HTERT RPE-1 (cell line): ENCODE results near the gene ALDH3B2.
"Not testable (repeated sequence)": the region's sequence is repeated elsewhere in the genome, so short reads cannot be mapped to it uniquely, and the experiment has no call there.

Source experiments
- in situ Hi-C: fragments of 300-500 bp; cut with MboI; formaldehyde crosslinking; loops from 4 replicates; pipeline ENCODE4 v1.14.3; 2020; ENCODE audit warnings: low sequenced_read_pairs

Gene ALDH3B2

DNA sequence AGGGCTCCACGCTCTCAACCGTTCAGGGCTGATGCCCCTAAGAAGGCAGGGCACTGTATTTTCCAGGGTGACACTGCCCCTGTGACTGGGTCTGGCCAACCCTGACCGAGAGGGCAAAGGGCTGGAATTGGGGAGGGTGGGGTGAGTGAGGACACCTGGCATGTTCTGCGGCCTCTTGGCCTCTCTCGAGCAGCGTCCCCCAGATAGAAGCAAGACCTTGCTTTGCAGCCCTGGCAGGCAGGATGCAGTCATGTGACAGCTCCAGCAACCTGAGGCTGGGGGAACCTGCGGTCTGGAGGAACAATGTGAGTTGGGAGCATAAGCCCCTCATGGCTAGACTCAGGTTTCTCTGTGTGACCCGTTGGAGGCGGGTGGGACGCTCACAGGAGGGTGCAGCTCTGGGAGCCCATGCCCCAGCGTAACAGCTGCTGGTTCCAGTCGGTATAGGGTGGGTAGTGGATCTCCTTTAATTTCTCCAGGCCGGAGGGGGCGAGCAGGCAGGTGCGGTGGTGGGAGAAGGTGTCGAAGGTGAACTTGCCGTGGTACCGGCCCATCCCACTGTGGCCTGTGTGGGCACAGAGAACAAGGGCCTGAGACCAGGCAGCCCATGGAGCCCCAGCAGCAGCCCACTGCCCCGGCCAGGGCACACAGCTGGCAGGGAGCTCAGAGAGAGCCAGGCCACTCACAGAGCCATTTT is 11.4 kb downstream of the ALDH3B2 start:
- in situ Hi-C loops, result no loop called here

DNA sequence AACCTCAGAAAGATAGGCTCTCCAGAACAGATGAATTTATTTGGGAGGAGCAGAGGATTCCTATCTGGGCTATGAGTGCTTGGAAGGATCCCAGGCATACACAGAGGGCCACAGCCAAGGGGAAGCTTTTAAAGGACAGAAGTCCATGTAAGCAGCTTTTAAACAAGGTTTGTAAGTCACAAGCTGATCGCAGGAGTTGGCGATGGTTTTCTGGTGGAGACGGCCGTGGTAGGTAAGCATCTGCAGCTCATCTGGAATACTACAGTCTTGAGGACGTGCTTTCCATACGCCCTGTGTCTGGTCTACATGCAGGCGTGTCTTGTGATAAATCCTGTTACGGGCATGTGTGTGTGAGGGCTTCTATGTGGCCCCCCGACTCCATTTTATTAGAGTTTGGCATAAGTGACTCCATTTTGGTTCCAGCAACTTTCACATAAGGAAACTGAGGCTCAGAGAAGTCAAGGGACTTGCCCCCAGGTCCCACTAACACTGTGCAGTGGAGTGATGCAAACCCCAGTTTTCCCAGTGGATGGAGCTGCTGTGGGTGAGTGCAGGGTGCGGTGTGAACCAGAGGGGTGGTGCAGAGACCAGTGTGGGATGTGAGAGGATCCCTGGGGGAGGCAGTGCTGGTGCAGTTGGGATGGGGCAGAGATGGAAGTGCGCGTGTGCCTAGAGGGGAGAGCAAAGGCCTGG is 12.1 kb downstream of the ALDH3B2 start:
- in situ Hi-C loops, result no loop called here

DNA sequence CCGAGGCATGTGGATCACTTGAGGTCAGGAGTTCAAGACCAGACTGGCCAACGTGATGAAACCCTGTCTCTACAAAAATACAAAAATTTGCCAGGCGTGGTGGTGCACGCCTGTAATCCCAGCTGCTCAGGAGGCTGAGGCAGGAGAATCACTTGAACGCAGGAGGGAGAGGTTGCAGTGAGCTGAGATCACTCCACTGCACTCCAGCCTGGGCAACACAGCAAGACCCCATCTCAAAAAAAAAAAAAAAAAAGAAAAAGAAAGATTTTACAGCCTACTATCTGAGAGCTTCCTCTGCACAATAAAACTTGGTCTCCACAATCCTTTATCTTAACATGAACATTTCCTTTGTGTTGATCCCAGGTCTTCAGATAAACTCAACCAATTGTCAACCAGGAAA is 13.7 kb downstream of the ALDH3B2 start:
- in situ Hi-C loops, result not testable (repeated sequence)

DNA sequence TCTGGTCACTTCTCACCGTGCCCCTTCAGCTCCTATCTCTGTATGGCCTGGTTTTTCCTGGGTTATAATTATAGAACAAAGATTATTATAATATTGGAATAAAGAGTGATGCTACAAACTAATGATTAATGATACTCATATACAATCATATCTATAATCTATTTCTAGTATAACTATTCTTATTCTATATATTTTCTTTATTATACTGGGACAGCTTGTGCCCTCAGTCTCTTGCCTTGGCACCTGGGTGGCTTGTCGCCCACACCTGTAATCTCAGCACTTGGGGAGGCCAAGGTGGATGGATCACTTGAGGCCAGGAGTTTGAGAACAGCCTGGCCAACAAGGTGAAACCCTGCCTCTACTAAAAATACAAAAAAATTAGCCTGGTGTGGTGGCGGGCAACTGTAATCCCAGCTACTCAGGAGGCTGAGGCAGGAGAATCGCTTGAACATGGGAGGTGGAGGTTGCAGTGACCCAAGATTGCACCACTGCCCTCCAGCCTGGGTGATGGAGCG is 14.7 kb downstream of the ALDH3B2 start:
- in situ Hi-C loops, result not testable (repeated sequence)

DNA sequence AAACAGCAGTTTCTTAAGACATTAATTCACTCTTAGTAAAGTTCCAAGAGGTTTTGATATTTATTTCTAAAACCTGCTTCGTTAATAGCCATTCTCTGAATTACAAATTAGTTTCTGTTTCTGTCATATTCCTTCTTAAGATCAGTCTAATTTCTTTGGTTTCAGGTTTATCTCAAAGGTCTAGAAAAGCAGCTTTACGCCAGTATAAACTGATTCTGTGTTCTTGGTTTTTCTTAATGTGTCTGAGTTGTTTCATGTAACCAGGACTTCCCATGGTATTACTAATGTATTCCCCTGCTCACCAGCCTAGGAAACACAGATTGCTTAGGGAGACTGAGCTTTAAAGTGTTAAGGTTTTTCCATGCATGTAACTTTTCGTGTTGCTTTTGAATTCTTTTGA is 17.1 kb downstream of the ALDH3B2 start:
- in situ Hi-C loops, result no loop called here

DNA sequence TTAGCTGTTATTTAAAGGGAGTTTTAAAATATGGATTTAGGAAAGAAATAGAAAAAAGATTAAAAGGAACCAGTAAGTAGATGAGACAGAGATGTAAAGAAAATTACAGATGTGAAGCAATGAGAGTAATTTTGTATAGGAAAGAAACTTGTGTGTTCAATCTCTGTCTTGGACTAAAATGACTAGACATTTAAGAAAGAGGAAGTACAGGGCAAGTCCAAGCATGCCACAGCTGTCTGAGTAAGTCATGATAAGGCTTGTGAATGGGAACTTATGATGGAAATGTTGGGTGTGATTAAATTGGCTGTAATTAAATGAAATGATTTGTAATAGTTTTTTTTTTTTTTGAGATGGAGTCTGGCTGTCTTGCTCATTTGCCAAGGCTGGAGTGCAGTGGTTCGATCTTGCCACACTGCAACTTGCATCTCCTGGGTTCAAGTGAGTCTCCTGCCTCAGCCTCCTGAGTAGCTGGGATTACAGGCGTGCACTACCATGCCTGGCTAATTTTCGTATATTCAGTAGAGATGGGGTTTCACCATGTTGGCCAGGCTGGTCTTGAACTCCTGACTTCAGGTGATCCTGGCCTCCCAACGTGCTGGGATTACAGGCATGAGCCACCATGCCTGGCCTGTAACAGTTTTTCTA is 18.0 kb downstream of the ALDH3B2 start:
- in situ Hi-C loops, result no loop called here

DNA sequence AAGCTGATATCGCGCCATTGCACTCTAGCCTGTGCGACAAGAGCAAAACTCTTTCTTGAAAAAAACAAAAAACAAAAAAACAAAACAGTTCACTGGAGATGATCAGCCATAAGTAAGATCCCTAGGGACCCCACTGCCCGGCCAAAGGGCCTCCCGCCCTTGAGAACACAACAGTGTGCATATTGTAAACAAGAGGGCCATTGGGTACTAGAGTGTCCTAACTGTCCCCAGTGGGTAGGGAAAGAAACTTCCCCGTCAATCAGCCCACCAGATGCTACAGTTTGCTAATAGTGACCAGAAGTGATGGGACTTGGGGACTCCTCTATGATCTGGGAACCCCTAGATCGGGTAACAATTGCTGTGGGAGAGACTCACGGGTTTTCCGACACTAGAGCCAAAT is 20.2 kb downstream of the ALDH3B2 start:
- in situ Hi-C loops, result no loop called here

DNA sequence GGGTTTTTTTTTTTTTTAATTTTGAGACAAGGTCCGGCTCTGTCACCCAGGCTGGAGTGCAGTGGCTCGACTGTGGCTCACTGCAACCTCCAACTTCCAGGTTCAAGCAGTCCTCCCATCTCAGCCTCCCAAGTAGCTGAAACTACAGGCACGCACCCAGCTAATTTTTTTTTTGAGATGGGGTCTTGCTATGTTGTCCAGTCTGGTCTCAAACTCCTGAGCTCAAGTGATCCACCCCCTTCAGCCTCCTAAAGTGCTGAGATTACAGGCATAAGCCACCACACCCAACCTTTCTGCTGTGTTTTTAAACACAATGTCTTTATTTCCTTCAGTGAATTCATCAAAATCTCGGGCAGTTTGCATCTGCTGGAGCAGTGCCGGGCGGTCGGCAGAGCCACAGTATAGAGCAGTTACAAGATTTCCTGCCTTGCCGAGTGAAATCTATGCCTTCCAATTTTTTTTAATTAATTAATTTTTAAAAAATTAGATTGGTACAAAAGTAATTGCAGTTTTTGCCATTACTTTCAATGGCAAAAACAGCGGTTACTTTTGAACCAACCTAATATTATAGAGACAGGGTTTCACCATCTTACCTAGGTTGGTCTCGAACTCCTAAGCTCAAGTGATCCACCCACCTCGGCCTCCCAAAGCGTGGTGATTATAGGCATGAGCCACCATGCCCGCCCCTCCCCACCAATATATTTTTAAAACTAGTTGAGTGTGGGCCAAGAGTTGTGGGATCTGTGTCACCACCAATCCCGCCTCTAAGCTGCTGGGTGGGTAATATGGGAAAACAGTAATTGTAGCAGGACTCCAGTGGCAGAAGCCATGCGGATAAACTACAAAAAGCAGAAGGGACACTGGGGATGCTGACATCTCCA is 21.2 kb downstream of the ALDH3B2 start:
- in situ Hi-C loops, result no loop called here

DNA sequence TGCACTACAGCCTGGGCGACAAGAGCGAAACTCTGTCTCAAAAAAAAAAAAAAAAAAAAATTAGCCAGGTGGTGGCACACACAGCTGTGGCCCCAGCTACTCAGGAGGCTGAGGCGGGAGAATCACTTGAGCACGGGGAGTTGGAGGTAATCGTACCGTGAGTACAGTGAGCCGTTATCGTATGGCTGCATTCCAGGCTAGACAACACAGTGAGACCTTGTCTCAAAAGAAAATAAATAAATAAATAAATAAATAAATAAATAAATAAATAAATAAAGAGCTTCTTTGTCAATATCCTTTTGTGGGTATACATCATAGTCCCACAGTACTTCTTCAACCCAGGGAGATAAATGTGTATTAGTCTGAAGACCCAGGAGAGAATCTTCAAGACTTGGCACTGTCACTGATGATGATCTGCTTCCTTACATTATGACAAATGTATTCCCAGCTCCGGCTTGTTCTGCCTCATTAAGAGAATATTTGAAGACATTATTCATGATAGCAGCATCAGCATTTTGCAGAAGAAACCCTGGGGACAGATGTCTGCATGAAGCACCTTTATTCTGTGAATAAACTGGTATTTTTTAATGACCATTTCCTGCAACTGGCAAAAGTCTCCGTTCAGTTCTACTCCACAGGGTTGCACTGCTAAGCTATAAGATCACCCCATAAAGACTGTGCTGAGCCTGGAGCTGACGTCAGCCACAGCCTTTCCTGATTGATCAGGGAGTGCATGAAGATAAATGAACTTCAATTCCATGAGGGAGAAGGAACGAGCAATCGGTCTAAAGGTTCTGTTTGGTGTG is 22.2 kb downstream of the ALDH3B2 start:
- in situ Hi-C loops, result no loop called here

DNA sequence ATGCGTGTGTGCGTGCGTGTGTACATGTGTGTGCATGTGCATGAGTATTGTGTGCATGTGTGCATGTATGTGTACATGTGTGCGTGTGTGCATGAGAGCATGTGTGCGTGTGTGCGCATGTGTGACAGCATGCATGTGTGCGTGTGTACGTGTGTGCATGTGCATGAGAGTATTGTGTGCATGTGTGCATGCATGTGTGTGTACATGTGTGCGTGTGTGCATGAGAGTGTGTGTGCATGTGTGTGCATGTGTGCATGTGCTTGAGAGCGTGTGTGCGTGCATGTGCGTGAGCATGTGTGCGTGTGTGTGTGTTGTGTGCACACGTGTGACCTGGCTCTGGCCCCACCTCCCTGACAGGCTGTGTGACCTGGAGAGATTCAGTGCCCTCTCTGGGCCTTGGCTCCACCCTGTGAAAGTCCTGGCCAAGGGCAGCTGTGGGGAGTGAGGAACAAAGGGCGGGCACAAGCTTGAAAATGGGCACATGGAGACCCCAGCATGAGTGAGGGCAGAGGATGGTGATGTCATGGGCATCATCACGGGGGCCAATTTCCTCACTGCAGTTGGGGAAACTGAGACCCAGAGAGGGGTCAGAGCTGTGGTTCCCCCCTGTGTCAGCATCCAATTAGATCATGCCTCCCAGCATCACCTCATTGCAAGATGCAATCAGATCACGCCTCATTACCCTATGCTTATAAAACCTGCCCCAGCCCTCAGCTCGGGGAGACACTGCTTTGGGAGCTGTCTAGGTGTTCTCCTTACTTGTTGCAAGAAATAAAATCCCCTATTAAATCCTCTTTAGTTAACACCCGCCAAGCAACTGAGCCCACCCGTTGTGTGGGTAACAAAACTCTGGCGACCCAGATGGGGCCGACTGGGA is 24.6 kb downstream of the ALDH3B2 start:
- in situ Hi-C loops, result no loop called here

DNA sequence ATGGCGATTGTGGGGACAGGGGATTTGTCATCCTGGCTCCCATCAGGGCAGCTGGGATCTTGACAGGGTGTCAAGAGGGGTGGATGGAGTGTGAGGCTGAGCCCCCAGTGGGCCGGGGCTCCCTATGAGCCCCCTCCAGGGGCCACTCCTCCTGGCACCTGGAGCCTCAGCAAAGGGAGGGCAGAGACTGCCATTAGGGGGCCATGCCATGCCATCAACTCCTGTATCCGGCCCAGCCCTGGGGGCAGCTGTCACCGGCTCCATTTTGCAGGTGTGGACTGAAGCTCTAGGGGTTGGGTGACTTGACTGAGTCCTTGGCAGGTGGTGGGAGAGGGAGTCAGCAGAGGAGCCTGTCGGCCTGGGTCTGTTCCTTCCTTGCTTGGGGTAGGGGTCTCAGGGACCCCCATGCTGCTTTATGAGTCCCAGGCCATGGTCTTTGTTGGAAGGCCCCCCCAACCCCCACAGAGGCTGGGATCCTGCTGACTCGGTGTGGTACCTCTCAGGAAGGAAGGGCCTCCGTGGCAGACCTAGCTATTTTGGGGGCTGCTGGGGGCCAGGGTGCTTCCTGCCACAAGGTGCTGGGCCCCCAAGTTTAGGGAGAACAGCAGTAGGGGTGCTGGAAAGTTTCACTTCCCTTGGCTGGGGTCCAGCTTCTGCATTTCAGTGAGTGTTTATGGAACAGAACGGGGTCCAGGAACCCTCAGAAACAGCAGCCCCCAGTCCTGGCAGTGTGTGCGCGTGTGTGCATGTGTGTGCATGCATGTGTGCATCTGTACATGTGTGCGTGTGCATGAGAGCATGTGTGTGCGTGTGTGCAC is 25.4 kb downstream of the ALDH3B2 start:
- in situ Hi-C loops, result no loop called here

DNA sequence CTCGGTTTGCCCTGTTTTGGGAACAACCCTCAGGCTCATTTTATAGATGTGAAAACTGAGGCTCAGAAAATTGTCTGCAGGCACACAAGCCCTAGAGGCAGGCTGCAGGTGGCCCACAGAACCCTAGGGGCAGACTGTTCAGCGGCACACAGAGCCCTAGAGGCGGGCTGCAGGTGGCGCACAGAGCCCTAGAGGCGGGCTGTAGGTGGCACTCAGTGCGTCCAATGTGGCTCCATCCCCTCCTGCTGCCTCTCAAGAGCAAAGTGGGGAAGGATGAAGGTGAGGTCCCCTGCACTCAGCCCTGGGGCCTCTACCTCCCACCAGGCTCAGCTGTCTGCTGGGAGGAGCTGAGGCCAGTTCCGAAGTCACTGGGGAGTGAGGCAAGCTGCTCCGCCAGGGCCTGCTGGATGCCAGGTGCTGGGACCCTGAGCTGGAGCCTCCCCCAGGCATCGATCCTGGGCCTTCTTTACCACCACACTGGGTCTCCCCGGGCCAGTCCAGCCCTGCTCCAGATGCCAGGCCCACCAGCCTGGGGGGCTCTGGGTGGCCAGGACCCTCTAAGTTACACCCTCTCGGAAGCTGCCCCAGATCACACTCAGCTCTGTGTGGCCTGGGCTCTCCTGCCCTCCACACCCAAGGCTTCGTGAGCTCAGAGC is 26.2 kb downstream of the ALDH3B2 start:
- in situ Hi-C loops, result no loop called here

DNA sequence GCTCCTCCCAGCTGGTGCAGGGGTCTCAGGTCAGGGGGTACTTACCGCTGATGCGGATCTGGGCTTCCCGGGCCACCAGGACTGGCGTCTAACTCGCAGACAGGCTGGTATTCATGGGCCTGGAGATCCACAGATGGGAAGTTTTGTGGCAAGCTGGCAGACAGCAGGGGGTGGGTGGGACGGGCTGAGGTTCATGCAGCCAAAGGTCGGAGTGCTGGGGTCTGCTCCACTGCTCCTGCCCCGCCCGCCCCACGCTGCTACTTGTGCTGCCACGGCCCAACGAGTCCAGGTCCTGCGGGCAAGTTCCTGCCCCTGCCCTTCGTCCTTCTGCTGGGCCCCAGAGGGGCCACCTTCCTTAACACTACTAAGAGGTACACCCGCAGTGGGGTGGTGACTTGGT is 27.0 kb downstream of the ALDH3B2 start:
- in situ Hi-C loops, result no loop called here

DNA sequence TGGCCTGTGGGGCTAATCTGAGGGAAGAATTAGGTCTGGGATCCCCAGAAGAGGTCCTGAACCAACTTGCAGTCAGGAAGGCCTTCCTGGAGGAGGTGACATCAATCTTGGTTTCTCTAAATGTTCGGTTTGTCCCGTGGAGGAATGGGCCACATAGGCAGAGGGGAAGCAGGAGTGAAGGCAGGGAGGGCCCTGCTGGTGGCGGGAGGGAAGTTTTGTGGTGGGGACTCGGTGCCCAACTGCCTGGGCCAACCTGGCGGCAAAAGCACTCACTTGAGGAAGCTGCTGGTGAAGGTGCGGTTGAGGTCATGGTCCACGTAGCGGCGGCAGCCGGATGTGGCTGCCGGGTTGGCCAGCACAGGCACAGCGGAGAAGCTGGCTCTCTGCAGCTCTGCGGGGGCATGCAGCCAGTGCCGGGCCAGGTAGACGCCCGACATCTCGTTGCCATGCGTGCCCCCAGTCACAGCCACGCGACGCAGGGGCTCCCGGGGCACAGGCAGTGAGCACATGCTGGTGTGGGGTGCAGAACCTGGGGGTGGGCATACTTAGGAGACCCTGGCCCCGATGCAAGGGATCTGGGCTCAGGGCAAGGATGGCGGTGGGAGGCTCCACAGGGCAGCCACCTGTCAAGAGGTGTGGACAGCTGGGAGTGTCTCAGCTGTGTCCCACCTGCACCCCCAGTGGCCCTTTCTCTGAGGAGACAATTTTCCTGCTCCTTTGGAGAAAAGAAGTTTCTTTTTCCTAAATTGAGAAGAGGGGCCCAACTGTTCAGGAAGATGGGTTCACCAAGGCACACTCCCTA is 27.7 kb downstream of the ALDH3B2 start:
- in situ Hi-C loops, result no loop called here

DNA sequence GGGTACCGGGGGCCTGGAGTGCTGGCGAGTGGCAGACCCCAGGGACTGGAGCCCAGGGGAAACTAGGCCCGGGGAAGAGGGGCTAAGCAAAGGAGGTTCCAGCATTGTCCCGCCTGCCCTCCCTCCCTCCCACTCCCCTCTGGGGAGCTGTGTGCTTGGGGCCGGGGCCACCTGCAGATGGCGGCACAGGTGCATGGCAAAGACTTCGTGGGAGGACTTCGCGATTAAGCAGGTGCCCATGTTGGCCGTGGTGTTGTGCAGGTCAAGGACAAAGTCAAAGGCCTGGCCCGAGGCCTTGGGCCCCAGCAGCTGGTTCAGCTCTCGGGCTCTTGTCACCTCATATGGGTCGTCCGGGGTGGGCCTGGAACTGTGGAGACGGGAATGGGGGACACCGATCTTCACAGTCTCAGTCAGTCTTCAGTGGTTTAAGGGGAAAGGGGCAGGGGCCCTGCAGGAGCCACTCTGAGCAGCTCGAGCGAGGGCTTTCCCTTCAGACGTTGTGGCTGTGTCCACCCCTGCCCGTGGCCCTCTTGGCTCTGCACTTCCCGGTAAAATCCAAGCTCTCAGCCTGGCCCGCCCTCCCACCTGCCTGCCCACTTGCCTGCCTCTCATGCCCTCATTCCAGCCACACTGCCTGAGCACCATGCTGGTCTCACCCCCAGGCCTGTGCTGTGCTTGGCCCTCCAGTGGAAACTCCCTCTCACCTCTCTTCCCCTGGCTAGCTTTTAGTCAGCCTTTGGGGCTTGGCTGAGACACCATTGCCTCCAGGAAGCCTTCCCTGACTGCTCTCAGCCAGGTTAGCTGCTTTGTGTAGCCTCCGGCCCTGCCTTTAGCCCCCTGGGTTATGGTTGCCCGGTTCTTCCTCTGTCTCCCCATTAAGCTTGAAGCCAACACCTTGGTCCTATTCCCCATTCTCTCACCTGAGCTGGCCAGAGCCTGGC is 28.6 kb downstream of the ALDH3B2 start:
- in situ Hi-C loops, result no loop called here
